ENCODE measurements around the gene KDM4C. TPM values are rescaled to one million over a fixed set of nuclear protein-coding genes. Genes with fewer than 3 reads are reported as not detected.

KDM4C gene
- total RNA-seq, 2 experiments from 2014 or later: 51.5 to 60.3 TPM

DNA sequence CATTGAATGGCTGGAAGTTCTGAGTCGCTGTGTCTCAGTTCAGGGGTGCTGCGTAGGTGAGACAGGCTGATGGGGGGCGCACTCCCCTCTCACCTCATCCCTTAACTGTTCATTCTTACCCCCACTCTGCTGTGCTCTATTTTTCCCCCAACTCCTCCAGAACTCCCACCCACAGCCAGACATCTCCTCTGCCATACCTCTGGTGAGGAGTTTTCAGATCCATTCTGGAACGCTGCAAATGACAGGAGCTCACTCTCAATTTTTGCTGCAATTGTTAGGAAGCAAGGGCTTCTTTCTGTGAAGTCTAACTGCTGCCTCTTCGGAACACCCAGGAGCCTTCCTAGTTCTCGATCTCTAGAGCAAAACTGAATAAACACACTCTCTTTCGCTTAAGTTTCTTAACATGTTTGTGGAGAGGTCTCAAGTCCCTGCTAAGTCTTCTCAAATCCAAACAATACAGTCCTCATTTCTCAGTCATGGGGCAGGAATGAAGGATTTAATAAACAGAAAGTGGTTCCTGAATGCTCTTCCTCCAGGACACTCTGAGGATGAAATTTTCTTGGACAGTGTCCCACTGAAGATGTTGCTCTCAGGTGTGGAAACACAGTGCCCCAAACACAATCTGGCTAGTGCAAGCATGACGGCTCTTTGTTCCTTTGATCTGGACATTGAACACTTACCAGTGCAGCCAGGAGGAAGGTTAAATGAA lies 387.7 kb downstream of the KDM4C start:
- no peak for DNase-seq (ENCODE audit: low spot score)
- no peaks in the 10 kb centered on the region for H4K20me1 ChIP-seq (ENCODE audit: insufficient read depth, low read length)
- ChIA-PET POLR2A (no interaction called here), CTCF (ENCODE audit: unreplicated experiment) (no interaction called here)
- H3K4me1 ChIP-seq (ENCODE audit: insufficient read depth, low read length, poor library complexity, severe bottlenecking): no peaks in the 10 kb centered on the region
- H3K27ac ChIP-seq (ENCODE audit: low read depth, low read length, poor library complexity, severe bottlenecking): no peak overlapping the region
- no TSS peak for BruUV-seq (replicated peaks)
- peaks cover 4% of the 10 kb centered on the region; the same call in 1 of the 2 replicates for H3K36me3 ChIP-seq (ENCODE audit: insufficient read depth, low read length)
- TF ChIP-seq EZH2phosphoT487 (IDR thresholded peaks at IDR 0.05; ENCODE audit: borderline replicate concordance, low read depth, low read length) (no peak), CTCF (conservative IDR thresholded peaks at IDR 0.05; ENCODE audit: low read length) (no peak)
- H3K79me2 ChIP-seq (ENCODE audit: insufficient read depth, low read depth, low read length): no peaks in the 10 kb centered on the region
- H3K4me2 ChIP-seq (ENCODE audit: low read length): no peak overlapping the region
- intact Hi-C loops (cut with micrococcal nuclease; ENCODE audit: unreplicated experiment): no loop called here
- H2AFZ ChIP-seq (ENCODE audit: low read length): no peak overlapping the region
- H3K9me3 ChIP-seq (ENCODE audit: low read length): no peaks in the 10 kb centered on the region
- H3K4me3 ChIP-seq (ENCODE audit: low read depth, low read length, poor library complexity, severe bottlenecking): no peak overlapping the region
- no peaks in the 10 kb centered on the region for H3K9me2 ChIP-seq (ENCODE audit: insufficient read depth, low read length)

- no peak overlapping the region for H3K4me3 ChIP-seq (ENCODE audit: low read depth, low read length, poor library complexity, severe bottlenecking)
- H3K4me1 ChIP-seq (ENCODE audit: insufficient read depth, low read length, poor library complexity, severe bottlenecking): no peaks in the 10 kb centered on the region
- no TSS peak for BruUV-seq (replicated peaks)
- no peak overlapping the region for H3K27ac ChIP-seq (ENCODE audit: low read depth, low read length, poor library complexity, severe bottlenecking)
- intact Hi-C loops (cut with micrococcal nuclease; ENCODE audit: unreplicated experiment): no loop called here
- no peaks in the 10 kb centered on the region for H3K9me3 ChIP-seq (ENCODE audit: low read length)
- TF ChIP-seq CTCF (conservative IDR thresholded peaks at IDR 0.05; ENCODE audit: low read length): no peak
- TF ChIP-seq EZH2phosphoT487 (IDR thresholded peaks at IDR 0.05; ENCODE audit: borderline replicate concordance, low read depth, low read length): no peak
- DNase-seq (ENCODE audit: low spot score): no peak
- peaks cover 4% of the 10 kb centered on the region; the same call in 1 of the 2 replicates for H3K36me3 ChIP-seq (ENCODE audit: insufficient read depth, low read length)
- no peaks in the 10 kb centered on the region for H4K20me1 ChIP-seq (ENCODE audit: insufficient read depth, low read length)
- CTCF ChIA-PET (ENCODE audit: unreplicated experiment): no interaction called here
- no peak overlapping the region for H2AFZ ChIP-seq (ENCODE audit: low read length)
- no peaks in the 10 kb centered on the region for H3K79me2 ChIP-seq (ENCODE audit: insufficient read depth, low read depth, low read length)
- no peak overlapping the region for H3K4me2 ChIP-seq (ENCODE audit: low read length)
- H3K9me2 ChIP-seq (ENCODE audit: insufficient read depth, low read length): no peaks in the 10 kb centered on the region
- POLR2A ChIA-PET: no interaction called here
These were observed 388.8 kb downstream of the KDM4C start for GRCh38 chr9:7146582-7146981.
